Activated CD8-positive, alpha-beta T cell treated with anti-CD3 and anti-CD28 coated beads for 36 hours (primary cell): ENCODE results near the gene LDB2. TPM values are rescaled to one million over a fixed set of nuclear protein-coding genes. Genes with fewer than 3 reads are reported as not detected.

Experiments
- ATAC-seq: fragments of 200-7000 bp; cut with Tn5 transposase; one replicate; pipeline ENCODE4 v1.10.0; 2021; ENCODE audit warnings: mild to moderate bottlenecking, moderate library complexity
- CTCF ChIA-PET: fragments of 350-600 bp; sonication (Branson Sonifier 250); formaldehyde crosslinking; loops from one replicate; lab custom pipeline; 2021; ENCODE audit warnings: antibody characterized with exemption; lab: Charles Lee
- POLR2A ChIA-PET: fragments of 350-600 bp; sonication (Branson Sonifier 250); formaldehyde crosslinking; loops from one replicate; lab custom pipeline; 2021; ENCODE audit warnings: antibody characterized with exemption; lab: Charles Lee
- DNase-seq: peaks from one replicate; pipeline ENCODE4 v3.0.0-alpha.2; 2020
- H3K27ac Mint-ChIP-seq: one replicate; pipeline ENCODE4 v1.8.0; 2021; ENCODE audit warnings: mild to moderate bottlenecking, mixed read lengths
- H3K27me3 Mint-ChIP-seq: one replicate; pipeline ENCODE4 v1.8.0; 2021; ENCODE audit warnings: mixed read lengths
- H3K36me3 Mint-ChIP-seq: one replicate; pipeline ENCODE4 v1.8.0; 2021; ENCODE audit warnings: low read depth, mixed read lengths
- H3K4me1 Mint-ChIP-seq: one replicate; pipeline ENCODE4 v1.8.0; 2021; ENCODE audit warnings: low read depth, mixed read lengths
- H3K4me3 Mint-ChIP-seq: one replicate; pipeline ENCODE4 v1.8.0; 2021; ENCODE audit warnings: mild to moderate bottlenecking, moderate library complexity, mixed read lengths
- H3K9me3 Mint-ChIP-seq: one replicate; pipeline ENCODE4 v1.8.0; 2021; ENCODE audit warnings: mixed read lengths
- intact Hi-C: fragments of 100-400 bp; cut with micrococcal nuclease; formaldehyde crosslinking; loops from one replicate; pipeline ENCODE4 v1.10.0; 2022
- total RNA-seq, 2 experiments: library from RNA; stranded (reverse); gene quantifications; one replicate each; pipeline ENCODE4 v1.2.3, GENCODE V29; 2021
- TF ChIP-seq, protein P1 (sequence below): fragments of 200-600 bp; IDR thresholded peaks from one replicate; pipeline ENCODE4 v1.8.0; 2022; ENCODE audit warnings: antibody characterized with exemption, mild to moderate bottlenecking

The LDB2 gene
- total RNA-seq, 2 experiments from 2014 or later = not detected

DNA sequence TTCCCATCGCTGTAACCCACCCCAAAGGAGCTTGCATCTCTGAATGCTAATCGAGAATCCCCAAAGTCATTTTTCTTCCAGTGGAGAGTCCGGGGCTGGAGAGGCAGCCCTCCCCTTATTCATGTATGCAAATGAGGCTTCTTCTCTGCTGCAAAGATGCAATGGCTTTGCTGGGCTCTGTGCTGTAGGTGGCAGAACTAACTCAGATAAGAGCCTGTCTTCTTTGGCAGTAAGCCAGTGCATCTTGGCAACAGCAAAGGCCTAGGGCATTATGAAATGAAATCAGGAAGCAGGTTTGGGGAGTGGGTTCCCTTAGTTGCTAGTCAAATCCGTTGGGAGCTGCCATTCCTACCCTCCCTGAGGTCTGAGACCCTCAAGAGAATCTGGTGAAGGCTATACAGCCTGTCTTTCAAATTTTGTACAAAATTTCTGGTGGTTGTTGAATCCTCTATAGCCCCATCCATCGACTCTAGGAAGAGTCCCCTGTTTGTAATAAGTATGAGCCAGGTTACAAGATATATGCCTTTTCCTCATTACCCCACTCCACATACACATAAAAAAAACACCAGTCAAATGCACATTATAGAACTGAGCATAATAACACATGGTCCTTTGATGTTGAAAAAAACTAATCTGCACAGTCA is 381.5 kb downstream of the LDB2 start:
- no peak for ATAC-seq
- Mint-ChIP-seq H3K9me3 (no peaks in the 10 kb centered on the region), H3K4me1 (no peaks in the 10 kb centered on the region), H3K36me3 (no peaks in the 10 kb centered on the region), H3K27me3 (no peaks in the 10 kb centered on the region), H3K4me3 (no peak overlapping the region), H3K27ac (no peak overlapping the region)
- POLR2A ChIA-PET = no interaction called here
- no peak for DNase-seq
- TF ChIP-seq, protein P1, sequence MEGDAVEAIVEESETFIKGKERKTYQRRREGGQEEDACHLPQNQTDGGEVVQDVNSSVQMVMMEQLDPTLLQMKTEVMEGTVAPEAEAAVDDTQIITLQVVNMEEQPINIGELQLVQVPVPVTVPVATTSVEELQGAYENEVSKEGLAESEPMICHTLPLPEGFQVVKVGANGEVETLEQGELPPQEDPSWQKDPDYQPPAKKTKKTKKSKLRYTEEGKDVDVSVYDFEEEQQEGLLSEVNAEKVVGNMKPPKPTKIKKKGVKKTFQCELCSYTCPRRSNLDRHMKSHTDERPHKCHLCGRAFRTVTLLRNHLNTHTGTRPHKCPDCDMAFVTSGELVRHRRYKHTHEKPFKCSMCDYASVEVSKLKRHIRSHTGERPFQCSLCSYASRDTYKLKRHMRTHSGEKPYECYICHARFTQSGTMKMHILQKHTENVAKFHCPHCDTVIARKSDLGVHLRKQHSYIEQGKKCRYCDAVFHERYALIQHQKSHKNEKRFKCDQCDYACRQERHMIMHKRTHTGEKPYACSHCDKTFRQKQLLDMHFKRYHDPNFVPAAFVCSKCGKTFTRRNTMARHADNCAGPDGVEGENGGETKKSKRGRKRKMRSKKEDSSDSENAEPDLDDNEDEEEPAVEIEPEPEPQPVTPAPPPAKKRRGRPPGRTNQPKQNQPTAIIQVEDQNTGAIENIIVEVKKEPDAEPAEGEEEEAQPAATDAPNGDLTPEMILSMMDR = no peak
- intact Hi-C loops = no loop called here
- CTCF ChIA-PET = interaction anchor here (1.5 kb wide), 1 partner anchor 13 kb away, joined by 3 read pairs; no protein-coding TSS in a partner anchor

DNA sequence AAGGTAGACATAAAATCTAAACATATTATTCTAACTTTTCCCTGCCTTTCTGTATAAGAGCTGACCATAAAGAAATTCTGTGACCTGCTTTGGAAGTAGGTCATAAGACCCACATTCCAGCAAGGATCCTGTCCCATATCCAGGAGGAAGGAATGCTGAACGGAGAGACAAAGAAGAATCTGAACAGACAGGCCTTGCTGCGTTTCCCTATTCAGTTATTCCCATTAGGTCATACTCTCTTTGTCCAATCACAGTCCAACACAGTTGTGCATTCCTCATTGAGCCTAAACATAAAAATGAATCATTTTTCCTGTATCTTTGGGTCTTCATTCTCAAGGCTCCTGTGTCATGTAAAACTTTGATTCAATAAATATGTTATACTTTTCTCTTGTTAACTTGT is 384.6 kb downstream of the LDB2 start:
- Mint-ChIP-seq H3K36me3 (no peaks in the 10 kb centered on the region), H3K4me1 (no peaks in the 10 kb centered on the region), H3K9me3 (peaks cover 4% of the 10 kb centered on the region), H3K27ac (no peak overlapping the region), H3K4me3 (no peak overlapping the region), H3K27me3 (no peaks in the 10 kb centered on the region)
- intact Hi-C loops = no loop called here
- DNase-seq (no peak), ATAC-seq (no peak)
- ChIA-PET POLR2A (no interaction called here), CTCF (no interaction called here)
- TF ChIP-seq, protein P1 = no peak

DNA sequence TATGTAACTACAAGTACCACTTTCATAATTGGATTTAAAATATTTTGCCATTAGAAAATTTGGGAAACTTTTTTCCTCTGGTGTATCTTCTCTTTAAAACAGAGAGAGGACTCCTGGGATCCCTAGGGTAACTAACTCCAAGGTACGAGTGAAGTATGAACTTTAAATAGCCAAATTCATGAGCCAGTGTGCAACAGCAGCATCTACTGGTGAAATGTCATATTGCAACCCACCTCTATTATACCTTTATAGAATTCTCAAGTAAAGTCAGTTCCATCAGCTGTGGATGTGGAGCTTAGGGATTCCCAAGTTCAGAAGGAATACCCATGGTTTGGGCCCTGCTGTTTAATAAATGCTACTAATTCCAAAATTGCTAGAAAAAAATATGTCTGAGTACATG is 389.5 kb downstream of the LDB2 start:
- POLR2A ChIA-PET = no interaction called here
- intact Hi-C loops = no loop called here
- no peak overlapping the region for H3K27ac Mint-ChIP-seq
- no peaks in the 10 kb centered on the region for H3K4me1 Mint-ChIP-seq
- DNase-seq (no peak), ATAC-seq (no peak)
- H3K4me3 Mint-ChIP-seq = no peak overlapping the region
- H3K27me3 Mint-ChIP-seq = no peaks in the 10 kb centered on the region
- CTCF ChIA-PET = interaction anchor here (1.0 kb wide), 1 partner anchor 220 kb away, joined by 3 read pairs; no protein-coding TSS in a partner anchor
- TF ChIP-seq, protein P1 = peak; percentile 43
- peaks cover 7% of the 10 kb centered on the region for H3K9me3 Mint-ChIP-seq
- no peaks in the 10 kb centered on the region for H3K36me3 Mint-ChIP-seq

DNA sequence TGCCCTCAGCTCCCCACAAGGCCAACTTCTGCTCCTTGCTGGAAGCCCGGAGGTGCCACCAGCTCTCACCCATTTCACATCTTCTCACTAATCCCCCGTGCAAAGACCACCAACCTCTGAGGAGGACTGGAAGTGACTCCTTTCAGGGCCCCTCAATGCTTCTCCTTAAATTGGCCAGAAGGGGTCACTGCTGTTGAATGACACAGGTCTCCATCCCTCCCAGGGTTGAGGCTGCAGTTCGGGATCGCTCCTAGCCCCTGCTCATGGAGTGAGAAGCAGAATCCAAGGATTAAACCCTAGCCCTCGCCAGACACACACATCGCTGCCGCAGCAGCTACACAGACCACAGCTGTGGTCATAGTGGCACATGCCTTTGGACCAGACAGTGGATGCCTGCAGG is 392.7 kb downstream of the LDB2 start:
- Mint-ChIP-seq H3K4me1 (no peaks in the 10 kb centered on the region), H3K4me3 (no peak overlapping the region), H3K9me3 (peaks cover 10% of the 10 kb centered on the region), H3K36me3 (no peaks in the 10 kb centered on the region), H3K27ac (no peak overlapping the region), H3K27me3 (no peaks in the 10 kb centered on the region)
- TF ChIP-seq, protein P1 = no peak
- ATAC-seq (no peak), DNase-seq (no peak)
- intact Hi-C loops = no loop called here
- ChIA-PET CTCF (no interaction called here), POLR2A (no interaction called here)

DNA sequence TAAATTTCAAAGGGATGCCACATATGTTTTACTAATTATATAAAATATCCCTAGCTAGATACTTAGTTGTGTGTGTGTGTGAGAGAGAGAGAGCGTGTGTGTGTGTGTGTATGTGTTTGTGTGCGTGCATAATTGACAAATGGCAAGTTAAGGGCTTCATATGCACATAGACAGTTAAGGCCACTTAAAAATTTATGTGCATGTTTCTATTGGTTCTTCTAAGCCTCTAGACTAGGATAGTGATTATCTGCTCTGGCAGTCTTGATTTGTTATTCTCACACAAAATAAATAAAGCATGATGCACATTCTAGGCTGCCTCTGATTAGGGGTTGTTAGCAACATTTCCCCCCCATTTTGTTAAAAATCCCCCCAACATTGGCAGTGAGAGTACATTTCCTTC is 393.2 kb downstream of the LDB2 start:
- ChIA-PET CTCF (no interaction called here), POLR2A (no interaction called here)
- Mint-ChIP-seq H3K4me1 (no peaks in the 10 kb centered on the region), H3K9me3 (peaks cover 10% of the 10 kb centered on the region), H3K27me3 (no peaks in the 10 kb centered on the region), H3K27ac (no peak overlapping the region), H3K4me3 (no peak overlapping the region), H3K36me3 (no peaks in the 10 kb centered on the region)
- DNase-seq (no peak), ATAC-seq (no peak)
- TF ChIP-seq, protein P1 = no peak
- intact Hi-C loops = no loop called here
